Inflammatory macrophage (primary cell): ENCODE results near the gene TLN1.

ENCODE experiments used
- DNase-seq, 2 donors: peaks; one replicate each; pipeline ENCODE4 v3.0.0-alpha.2; 2020 to 2022

Gene TLN1

DNA sequence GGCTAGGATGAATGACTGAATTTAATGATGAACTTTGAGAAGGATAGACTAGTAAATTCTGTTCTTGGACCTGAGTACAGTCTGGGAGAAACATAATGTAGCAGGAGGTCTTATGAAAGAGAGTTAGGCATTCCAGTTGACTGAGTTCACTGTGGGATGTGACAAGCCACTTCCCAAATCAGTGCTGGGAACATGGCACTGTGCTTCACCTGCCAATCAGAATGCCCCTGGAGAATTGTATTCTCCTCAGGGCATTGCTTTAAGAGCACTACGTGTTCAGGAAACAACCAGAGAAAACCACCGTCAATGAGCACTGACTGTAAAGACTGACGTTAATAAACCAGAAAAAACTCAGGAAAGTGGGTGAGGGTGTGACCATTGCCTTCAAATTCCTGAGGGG is 72.7 kb downstream of the TLN1 start:
- no peak for DNase-seq

GRCh38 chr9:35658968-35659220 is 73.1 kb downstream of the TLN1 start:
- peak; percentile 23 to 39 for DNase-seq

DNA sequence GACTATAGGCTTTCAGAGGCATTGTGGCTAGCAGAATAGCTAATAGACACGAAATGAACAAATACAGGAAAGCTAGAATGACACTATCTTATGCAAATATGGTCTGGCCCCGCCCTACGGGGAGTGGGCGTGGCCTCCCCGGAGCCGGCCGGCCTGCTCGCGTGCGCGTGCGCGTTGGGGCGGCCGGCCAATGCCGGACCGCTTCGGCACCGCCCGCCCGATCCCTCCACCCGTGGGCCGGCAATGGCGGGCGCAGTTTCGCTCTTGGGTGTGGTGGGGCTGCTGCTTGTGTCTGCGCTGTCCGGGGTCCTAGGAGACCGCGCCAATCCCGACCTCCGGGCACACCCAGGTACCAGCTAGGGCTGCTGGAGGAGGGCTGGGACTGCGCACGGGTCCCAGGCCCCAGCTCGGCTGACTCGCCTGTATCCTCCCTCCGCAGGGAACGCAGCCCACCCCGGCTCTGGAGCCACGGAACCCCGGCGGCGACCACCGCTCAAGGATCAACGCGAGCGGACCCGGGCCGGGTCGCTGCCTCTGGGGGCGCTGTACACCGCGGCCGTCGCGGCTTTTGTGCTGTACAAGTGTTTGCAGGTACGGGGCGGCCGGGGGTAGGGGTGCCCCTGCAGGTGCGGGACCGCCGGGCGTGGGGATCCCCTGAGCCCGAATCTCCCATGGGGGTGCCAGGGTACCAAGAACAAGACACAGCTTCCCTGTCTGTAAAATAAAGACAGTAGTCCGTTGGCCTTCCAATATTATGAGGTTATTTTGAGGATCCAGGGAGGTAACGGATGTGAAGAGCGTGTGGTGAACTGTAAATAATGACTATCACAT is 73.6 kb downstream of the TLN1 start, which contains the start of gene CCDC107:
TSS of gene CCDC107 (plus strand) at position 156 of the 831 bp plus-strand sequence. CDS start at position 244, 88 bp downstream.
- peak; percentile 87 to 92 for DNase-seq

DNA sequence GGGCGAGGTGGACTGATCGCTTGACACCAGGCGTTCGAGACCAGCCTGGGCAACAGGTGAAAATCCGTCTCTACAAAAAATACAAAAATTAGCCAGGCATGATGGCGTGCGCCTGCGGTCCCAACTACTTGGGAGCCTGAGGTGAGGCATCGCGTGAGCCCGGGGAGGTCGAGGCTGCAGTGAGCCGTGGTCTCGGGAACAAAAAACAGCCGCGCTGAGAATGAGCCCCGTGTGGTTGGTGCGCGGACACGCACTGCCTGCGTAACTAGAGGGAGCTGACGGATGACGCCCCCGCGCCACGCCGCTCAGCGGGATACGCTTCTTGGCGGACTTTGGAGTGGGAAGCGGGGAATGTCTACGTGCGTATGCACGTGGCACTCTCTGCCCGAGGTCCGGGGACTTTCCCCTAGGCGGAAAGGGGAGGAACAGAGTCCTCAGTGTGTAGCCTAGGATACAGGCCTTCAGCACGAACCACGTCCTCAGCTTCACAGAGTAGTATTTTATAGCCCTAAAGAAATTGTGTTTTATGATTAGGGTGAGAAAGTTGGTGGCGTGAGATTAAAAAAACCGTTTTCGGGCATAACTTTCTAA is 74.4 kb downstream of the TLN1 start, which contains the start of gene RMRP:
TSS of gene RMRP (minus strand) at position 474 of the 591 bp plus-strand sequence.
- peak; percentile 99 to 100 for DNase-seq

DNA sequence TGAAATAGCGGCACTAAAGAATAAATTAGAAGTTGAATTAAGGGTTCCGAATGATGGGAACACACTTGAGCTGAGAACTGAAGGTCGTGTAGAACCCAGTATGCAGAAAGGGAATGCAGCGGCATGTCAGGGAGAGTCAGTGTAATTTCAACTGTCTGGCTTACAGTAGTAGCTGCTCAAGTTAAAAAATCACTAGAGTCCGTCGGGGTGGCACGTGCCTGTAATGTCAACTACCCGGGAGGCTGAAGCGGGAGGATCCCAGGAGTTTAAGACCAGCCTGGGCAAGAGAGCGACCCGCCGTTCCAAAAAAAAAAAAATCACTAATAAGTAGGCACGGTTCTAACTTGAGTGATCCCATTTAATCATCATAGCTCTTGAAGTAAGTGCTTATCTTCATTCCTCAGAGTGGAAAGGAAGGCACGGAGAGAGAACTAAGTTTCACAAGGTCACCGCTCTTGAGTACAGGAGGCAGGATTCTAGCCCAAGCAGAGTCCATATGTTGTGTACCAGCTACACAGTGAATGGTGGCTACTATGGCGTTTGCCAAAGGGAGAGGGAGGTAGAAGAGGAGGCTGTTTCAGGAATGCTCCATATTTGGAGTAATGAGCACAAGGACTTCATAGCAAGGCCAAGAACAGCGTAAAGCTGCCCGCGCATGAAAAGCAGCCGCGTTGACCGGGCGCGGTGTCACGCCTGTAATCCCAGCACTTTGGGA is 75.0 kb downstream of the TLN1 start:
- no peak for DNase-seq

DNA sequence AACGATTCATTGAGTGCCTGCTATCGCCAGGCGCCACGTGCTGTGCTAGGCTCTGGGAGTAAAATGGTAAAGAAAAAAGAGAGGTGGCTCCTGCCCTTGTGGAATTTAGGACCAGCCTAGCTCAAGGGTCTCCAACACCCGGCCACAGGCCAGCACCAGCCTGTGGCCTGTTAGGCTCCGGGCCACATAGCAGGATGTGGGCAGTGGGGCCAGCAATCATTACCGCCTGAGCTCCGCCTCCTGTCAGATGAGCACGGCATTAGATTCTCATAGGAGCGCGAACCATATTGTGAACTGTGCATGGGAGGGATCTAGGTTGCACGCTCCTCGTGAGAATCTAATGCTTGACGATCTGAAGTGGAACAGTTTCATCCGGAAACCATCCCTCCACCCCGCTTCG is 75.6 kb downstream of the TLN1 start:
- DNase-seq = no peak

- DNase-seq = no peak
Measured at GRCh38 chr9:35653611-35654010, 78.4 kb downstream of the TLN1 start.

DNA sequence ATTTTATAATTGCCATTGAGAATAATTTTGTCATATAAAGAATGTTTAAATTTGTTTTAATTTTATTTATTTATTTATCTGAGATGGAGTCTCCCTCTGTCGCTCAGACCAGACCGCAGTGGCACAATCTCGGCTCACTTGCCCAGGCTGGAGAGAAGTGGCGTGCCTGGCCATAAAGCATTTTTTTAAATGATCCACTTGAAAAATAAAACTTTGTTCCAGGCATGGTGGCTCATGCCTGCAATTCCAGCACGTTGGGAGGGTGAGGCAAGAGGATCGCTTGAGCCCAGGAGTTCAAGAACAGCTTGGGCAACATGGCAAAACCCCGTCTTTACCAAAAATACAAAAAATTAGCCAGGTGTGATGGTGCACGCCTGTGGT is 79.2 kb downstream of the TLN1 start:
- DNase-seq = no peak

- DNase-seq = peak; percentile 71 to 86
Measured at GRCh38 chr9:35651956-35652828, 79.8 kb downstream of the TLN1 start.

- no peak for DNase-seq
Measured at GRCh38 chr9:35650341-35651158, 81.4 kb downstream of the TLN1 start, which contains the start of gene SIT1. Gene SIT1 (minus strand): TSS chr9:35650931. CDS start chr9:35650853, 78 bp downstream.

DNA sequence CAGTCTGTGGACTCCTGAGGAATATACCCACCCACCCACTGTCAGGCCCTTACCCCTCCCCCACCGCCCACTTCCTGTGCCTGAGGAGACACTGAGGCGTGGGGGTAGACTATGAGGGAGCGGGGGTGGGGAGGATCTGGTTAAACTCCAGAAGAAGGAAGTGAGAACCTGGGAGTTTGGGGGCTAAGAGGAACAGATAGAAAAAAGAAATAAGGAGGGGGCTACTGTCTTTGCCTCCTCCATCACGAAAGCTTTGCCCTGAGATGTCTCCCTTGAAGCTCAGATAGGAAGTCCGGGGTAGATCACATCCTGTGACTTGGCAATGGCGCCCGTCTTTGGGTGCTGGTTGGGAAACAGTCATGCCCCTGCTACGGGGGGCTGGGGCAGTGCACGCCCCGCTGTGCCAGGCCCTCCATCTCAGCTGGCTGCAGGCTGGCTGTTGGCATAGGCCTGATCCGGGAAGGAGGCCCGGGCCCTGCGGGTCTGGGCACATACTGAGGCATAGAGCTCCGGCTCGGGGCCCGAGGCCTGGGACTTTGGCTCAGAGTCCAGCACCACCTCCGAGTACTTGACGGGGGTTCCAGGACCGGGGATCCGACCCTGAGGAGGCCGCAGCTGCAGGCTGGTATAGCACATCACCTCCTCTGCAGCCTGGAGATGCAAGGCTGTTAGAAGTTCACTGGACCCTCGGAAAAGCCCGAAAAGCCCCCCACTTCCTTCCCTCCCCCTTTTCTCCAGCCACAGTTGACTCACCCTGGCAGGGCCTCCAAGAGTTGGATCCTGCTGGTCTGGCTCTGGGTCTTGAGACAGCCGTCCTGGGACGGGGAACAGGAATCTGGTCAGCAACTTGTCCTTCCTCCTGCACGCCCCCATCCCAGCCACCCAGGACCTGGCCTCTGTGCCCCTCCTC is 82.3 kb downstream of the TLN1 start:
- peak; percentile 52 to 79 for DNase-seq
